WTC11 (cell line): Measurements from ENCODE around the gene SLC24A3. TPM values are rescaled to one million over a fixed set of nuclear protein-coding genes. Genes with fewer than 3 reads are reported as not detected.

Source experiments
- ATAC-seq: fragments of 200-7000 bp; cut with Tn5 transposase; 2 replicates; pipeline ENCODE4 v1.10.0; 2021; ENCODE audit warnings: mild to moderate bottlenecking, moderate library complexity
- CTCF ChIA-PET: fragments of 300-600 bp; sonication (Branson Sonifier 250); formaldehyde crosslinking; loops from one replicate; lab custom pipeline; 2021; ENCODE audit warnings: antibody characterized with exemption; lab: Charles Lee
- POLR2A ChIA-PET: fragments of 350-600 bp; sonication (Branson Sonifier 250); formaldehyde crosslinking; loops from one replicate; lab custom pipeline; 2021; ENCODE audit warnings: antibody characterized with exemption; lab: Charles Lee
- DNase-seq: peaks from one replicate; pipeline ENCODE4 v3.0.0; 2021; ENCODE audit warnings: low spot score
- H3K27ac Mint-ChIP-seq: 2 replicates; pipeline ENCODE4 v1.8.0; 2021; ENCODE audit warnings: mixed read lengths
- H3K27me3 Mint-ChIP-seq: 2 replicates; pipeline ENCODE4 v1.8.0; 2021; ENCODE audit warnings: low read depth, mild to moderate bottlenecking, moderate library complexity, mixed read lengths
- H3K36me3 Mint-ChIP-seq: 2 replicates; pipeline ENCODE4 v1.8.0; 2021; ENCODE audit warnings: mixed read lengths
- H3K4me1 Mint-ChIP-seq: 2 replicates; pipeline ENCODE4 v1.8.0; 2022; ENCODE audit warnings: mixed read lengths
- H3K4me3 Mint-ChIP-seq: 2 replicates; pipeline ENCODE4 v1.8.0; 2021; ENCODE audit warnings: mild to moderate bottlenecking, moderate library complexity, mixed read lengths
- H3K9me3 Mint-ChIP-seq: 2 replicates; pipeline ENCODE4 v1.8.0; 2021; ENCODE audit warnings: mixed read lengths
- CREM ChIP-seq: sonication (generic); formaldehyde crosslinking; IDR thresholded peaks from 2 replicates; pipeline ENCODE4 v1.8.1; 2022; ENCODE audit warnings: mild to moderate bottlenecking, missing genetic modification reagents, moderate library complexity
- ELF4 ChIP-seq: sonication (generic); formaldehyde crosslinking; IDR thresholded peaks from 2 replicates; pipeline ENCODE4 v1.8.1; 2022; ENCODE audit warnings: low read depth, mild to moderate bottlenecking, moderate library complexity, missing genetic modification reagents
- ESRRA ChIP-seq: sonication (generic); formaldehyde crosslinking; IDR thresholded peaks from 2 replicates; pipeline ENCODE4 v1.8.1; 2022; ENCODE audit warnings: mild to moderate bottlenecking, missing genetic modification reagents, borderline replicate concordance
- ETV6 ChIP-seq: sonication (generic); formaldehyde crosslinking; IDR thresholded peaks from 2 replicates; pipeline ENCODE4 v1.8.1; 2022; ENCODE audit warnings: mild to moderate bottlenecking, missing genetic modification reagents
- KAT7 ChIP-seq: sonication (generic); formaldehyde crosslinking; IDR thresholded peaks from 2 replicates; pipeline ENCODE4 v1.8.1; 2023; ENCODE audit warnings: missing genetic modification reagents, mild to moderate bottlenecking, borderline replicate concordance
- NFATC4 ChIP-seq: fragments of 250-450 bp; sonication (Bioruptor Pico); IDR thresholded peaks from 2 replicates; pipeline ENCODE4 v1.9.0; 2021; ENCODE audit warnings: mild to moderate bottlenecking
- NR3C1 ChIP-seq: sonication (generic); formaldehyde crosslinking; conservative IDR thresholded peaks from 2 replicates; pipeline ENCODE4 v1.8.1; 2023; ENCODE audit warnings: low read depth, mild to moderate bottlenecking, missing genetic modification reagents
- OVOL2 ChIP-seq: fragments of 250-450 bp; sonication (Bioruptor Pico); IDR thresholded peaks from 2 replicates; pipeline ENCODE4 v1.9.0; 2021; ENCODE audit warnings: mild to moderate bottlenecking, borderline replicate concordance
- RELA ChIP-seq: sonication (generic); formaldehyde crosslinking; IDR thresholded peaks from 2 replicates; pipeline ENCODE4 v1.8.1; 2022; ENCODE audit warnings: missing genetic modification reagents, mild to moderate bottlenecking, borderline replicate concordance
- RORB ChIP-seq: fragments of 250-450 bp; sonication (Bioruptor Pico); IDR thresholded peaks from 2 replicates; pipeline ENCODE4 v1.9.0; 2021; ENCODE audit warnings: mild to moderate bottlenecking
- SMAD3 ChIP-seq: sonication (generic); formaldehyde crosslinking; IDR thresholded peaks from 2 replicates; pipeline ENCODE4 v1.8.0; 2022; ENCODE audit warnings: missing genetic modification reagents, mild to moderate bottlenecking, borderline replicate concordance
- SMAD4 ChIP-seq: sonication (generic); formaldehyde crosslinking; IDR thresholded peaks from 2 replicates; pipeline ENCODE4 v1.8.0; 2022; ENCODE audit warnings: mild to moderate bottlenecking, missing genetic modification reagents
- SOX15 ChIP-seq: fragments of 250-450 bp; sonication (Bioruptor Pico); IDR thresholded peaks from 2 replicates; pipeline ENCODE4 v1.9.0; 2021; ENCODE audit warnings: mild to moderate bottlenecking
- TEAD1 ChIP-seq: sonication (generic); formaldehyde crosslinking; IDR thresholded peaks from 2 replicates; pipeline ENCODE4 v1.8.0; 2022; ENCODE audit warnings: mild to moderate bottlenecking, missing genetic modification reagents
- TP53 ChIP-seq: sonication (generic); formaldehyde crosslinking; IDR thresholded peaks from 2 replicates; pipeline ENCODE4 v1.8.1; 2023; ENCODE audit warnings: mild to moderate bottlenecking, missing genetic modification reagents
- ZNF219 ChIP-seq: sonication (generic); formaldehyde crosslinking; IDR thresholded peaks from 2 replicates; pipeline ENCODE4 v1.8.0; 2023; ENCODE audit warnings: missing genetic modification reagents, mild to moderate bottlenecking, borderline replicate concordance
- ZNF232 ChIP-seq: sonication (generic); formaldehyde crosslinking; IDR thresholded peaks from 2 replicates; pipeline ENCODE4 v1.8.0; 2022; ENCODE audit warnings: mild to moderate bottlenecking, missing genetic modification reagents
- ZNF416 ChIP-seq: fragments of 250-450 bp; sonication (Bioruptor Pico); IDR thresholded peaks from 2 replicates; pipeline ENCODE4 v1.9.0; 2021; ENCODE audit warnings: mild to moderate bottlenecking, inconsistent platforms
- ZNF671 ChIP-seq: fragments of 250-450 bp; sonication (Bioruptor Pico); IDR thresholded peaks from 2 replicates; pipeline ENCODE4 v1.8.0; 2021; ENCODE audit warnings: mild to moderate bottlenecking
- total RNA-seq: library from RNA; stranded (reverse); gene quantifications from 3 replicates; pipeline ENCODE4 v1.2.3, GENCODE V29; 2021
- TF ChIP-seq, protein P1 (sequence below): fragments of 250-450 bp; sonication (Bioruptor Pico); IDR thresholded peaks from 2 replicates; pipeline ENCODE4 v1.9.0; 2021; ENCODE audit warnings: moderate library complexity, mild to moderate bottlenecking, inconsistent platforms, borderline replicate concordance
- TF ChIP-seq, protein P2 (sequence below): sonication (generic); formaldehyde crosslinking; IDR thresholded peaks from 2 replicates; pipeline ENCODE4 v1.8.0; 2023; ENCODE audit warnings: mild to moderate bottlenecking, missing genetic modification reagents
- TF ChIP-seq, protein P3 (sequence below): sonication (generic); formaldehyde crosslinking; IDR thresholded peaks from 2 replicates; pipeline ENCODE4 v1.8.1; 2023; ENCODE audit warnings: mild to moderate bottlenecking, moderate library complexity, missing genetic modification reagents
- TF ChIP-seq, protein P4 (sequence below): sonication (generic); formaldehyde crosslinking; IDR thresholded peaks from 2 replicates; pipeline ENCODE4 v1.8.0; 2022; ENCODE audit warnings: mild to moderate bottlenecking, missing genetic modification reagents
- TF ChIP-seq, protein P5 (sequence below): sonication (generic); formaldehyde crosslinking; IDR thresholded peaks from 2 replicates; pipeline ENCODE4 v1.8.1; 2023; ENCODE audit warnings: mild to moderate bottlenecking, missing genetic modification reagents, moderate library complexity
- TF ChIP-seq, protein P6 (sequence below): sonication (generic); formaldehyde crosslinking; IDR thresholded peaks from 2 replicates; pipeline ENCODE4 v1.8.0; 2022; ENCODE audit warnings: mild to moderate bottlenecking, missing genetic modification reagents
- TF ChIP-seq, protein P7 (sequence below): fragments of 250-450 bp; sonication (Bioruptor Pico); IDR thresholded peaks from 2 replicates; pipeline ENCODE4 v1.8.0; 2021; ENCODE audit warnings: mild to moderate bottlenecking
- TF ChIP-seq, protein P8 (sequence below): sonication (generic); formaldehyde crosslinking; conservative IDR thresholded peaks from 2 replicates; pipeline ENCODE4 v1.8.1; 2022; ENCODE audit warnings: mild to moderate bottlenecking, missing genetic modification reagents

The SLC24A3 gene
- total RNA-seq, 1 experiment from 2014 or later: 5.7 TPM

DNA sequence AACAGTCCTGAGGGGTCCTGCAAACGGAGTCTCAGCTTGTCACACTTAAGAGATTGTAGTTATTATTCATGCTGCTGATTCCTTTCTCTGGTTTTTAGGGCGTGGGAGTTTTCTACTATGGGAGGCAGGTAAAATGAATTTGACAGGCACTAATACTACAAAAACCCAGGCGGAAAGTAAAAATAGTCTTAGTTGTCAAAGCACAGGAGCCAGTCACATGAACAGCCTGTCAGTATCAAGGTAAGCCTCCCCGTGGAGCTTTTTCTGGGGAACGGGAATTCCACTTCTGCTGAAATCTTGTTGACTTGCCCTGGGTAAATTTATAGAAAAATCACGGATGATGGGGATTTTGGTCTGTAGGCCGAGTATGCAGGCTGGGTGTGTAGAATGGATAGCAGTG is 79.8 kb downstream of the SLC24A3 start:
- no peak for TF ChIP-seq ZNF671 (CRISPR knock-in tag)
- no peak for TF ChIP-seq ESRRA
- no peak for TF ChIP-seq RELA (CRISPR knock-in tag)
- no peak for TF ChIP-seq ZNF416
- no peak for TF ChIP-seq ELF4 (CRISPR knock-in tag)
- no peak for TF ChIP-seq CREM (CRISPR knock-in tag)
- no peak for TF ChIP-seq TP53 (CRISPR knock-in tag)
- no peak for TF ChIP-seq ZNF219 (CRISPR knock-in tag)
- TF ChIP-seq, protein P1, sequence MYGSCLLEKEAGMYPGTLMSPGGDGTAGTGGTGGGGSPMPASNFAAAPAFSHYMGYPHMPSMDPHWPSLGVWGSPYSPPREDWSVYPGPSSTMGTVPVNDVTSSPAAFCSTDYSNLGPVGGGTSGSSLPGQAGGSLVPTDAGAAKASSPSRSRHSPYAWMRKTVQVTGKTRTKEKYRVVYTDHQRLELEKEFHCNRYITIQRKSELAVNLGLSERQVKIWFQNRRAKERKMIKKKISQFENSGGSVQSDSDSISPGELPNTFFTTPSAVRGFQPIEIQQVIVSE (CRISPR knock-in tag): no peak
- TF ChIP-seq, protein P2, sequence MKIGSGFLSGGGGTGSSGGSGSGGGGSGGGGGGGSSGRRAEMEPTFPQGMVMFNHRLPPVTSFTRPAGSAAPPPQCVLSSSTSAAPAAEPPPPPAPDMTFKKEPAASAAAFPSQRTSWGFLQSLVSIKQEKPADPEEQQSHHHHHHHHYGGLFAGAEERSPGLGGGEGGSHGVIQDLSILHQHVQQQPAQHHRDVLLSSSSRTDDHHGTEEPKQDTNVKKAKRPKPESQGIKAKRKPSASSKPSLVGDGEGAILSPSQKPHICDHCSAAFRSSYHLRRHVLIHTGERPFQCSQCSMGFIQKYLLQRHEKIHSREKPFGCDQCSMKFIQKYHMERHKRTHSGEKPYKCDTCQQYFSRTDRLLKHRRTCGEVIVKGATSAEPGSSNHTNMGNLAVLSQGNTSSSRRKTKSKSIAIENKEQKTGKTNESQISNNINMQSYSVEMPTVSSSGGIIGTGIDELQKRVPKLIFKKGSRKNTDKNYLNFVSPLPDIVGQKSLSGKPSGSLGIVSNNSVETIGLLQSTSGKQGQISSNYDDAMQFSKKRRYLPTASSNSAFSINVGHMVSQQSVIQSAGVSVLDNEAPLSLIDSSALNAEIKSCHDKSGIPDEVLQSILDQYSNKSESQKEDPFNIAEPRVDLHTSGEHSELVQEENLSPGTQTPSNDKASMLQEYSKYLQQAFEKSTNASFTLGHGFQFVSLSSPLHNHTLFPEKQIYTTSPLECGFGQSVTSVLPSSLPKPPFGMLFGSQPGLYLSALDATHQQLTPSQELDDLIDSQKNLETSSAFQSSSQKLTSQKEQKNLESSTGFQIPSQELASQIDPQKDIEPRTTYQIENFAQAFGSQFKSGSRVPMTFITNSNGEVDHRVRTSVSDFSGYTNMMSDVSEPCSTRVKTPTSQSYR (CRISPR knock-in tag): no peak
- no peak for TF ChIP-seq ETV6 (CRISPR knock-in tag)
- no peak for TF ChIP-seq SMAD4 (CRISPR knock-in tag)
- TF ChIP-seq NFATC4 (CRISPR knock-in tag): no peak
- no peak for TF ChIP-seq SMAD3 (CRISPR knock-in tag)
- TF ChIP-seq, protein P3, sequence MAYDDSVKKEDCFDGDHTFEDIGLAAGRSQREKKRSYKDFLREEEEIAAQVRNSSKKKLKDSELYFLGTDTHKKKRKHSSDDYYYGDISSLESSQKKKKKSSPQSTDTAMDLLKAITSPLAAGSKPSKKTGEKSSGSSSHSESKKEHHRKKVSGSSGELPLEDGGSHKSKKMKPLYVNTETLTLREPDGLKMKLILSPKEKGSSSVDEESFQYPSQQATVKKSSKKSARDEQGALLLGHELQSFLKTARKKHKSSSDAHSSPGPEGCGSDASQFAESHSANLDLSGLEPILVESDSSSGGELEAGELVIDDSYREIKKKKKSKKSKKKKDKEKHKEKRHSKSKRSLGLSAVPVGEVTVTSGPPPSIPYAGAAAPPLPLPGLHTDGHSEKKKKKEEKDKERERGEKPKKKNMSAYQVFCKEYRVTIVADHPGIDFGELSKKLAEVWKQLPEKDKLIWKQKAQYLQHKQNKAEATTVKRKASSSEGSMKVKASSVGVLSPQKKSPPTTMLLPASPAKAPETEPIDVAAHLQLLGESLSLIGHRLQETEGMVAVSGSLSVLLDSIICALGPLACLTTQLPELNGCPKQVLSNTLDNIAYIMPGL (CRISPR knock-in tag): no peak
- TF ChIP-seq, protein P4, sequence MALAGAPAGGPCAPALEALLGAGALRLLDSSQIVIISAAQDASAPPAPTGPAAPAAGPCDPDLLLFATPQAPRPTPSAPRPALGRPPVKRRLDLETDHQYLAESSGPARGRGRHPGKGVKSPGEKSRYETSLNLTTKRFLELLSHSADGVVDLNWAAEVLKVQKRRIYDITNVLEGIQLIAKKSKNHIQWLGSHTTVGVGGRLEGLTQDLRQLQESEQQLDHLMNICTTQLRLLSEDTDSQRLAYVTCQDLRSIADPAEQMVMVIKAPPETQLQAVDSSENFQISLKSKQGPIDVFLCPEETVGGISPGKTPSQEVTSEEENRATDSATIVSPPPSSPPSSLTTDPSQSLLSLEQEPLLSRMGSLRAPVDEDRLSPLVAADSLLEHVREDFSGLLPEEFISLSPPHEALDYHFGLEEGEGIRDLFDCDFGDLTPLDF (CRISPR knock-in tag): no peak
- TF ChIP-seq, protein P5, sequence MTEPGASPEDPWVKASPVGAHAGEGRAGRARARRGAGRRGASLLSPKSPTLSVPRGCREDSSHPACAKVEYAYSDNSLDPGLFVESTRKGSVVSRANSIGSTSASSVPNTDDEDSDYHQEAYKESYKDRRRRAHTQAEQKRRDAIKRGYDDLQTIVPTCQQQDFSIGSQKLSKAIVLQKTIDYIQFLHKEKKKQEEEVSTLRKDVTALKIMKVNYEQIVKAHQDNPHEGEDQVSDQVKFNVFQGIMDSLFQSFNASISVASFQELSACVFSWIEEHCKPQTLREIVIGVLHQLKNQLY: no peak
- TF ChIP-seq, protein P6, sequence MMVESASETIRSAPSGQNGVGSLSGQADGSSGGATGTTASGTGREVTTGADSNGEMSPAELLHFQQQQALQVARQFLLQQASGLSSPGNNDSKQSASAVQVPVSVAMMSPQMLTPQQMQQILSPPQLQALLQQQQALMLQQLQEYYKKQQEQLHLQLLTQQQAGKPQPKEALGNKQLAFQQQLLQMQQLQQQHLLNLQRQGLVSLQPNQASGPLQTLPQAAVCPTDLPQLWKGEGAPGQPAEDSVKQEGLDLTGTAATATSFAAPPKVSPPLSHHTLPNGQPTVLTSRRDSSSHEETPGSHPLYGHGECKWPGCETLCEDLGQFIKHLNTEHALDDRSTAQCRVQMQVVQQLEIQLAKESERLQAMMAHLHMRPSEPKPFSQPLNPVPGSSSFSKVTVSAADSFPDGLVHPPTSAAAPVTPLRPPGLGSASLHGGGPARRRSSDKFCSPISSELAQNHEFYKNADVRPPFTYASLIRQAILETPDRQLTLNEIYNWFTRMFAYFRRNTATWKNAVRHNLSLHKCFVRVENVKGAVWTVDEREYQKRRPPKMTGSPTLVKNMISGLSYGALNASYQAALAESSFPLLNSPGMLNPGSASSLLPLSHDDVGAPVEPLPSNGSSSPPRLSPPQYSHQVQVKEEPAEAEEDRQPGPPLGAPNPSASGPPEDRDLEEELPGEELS: no peak
- H3K27ac Mint-ChIP-seq: no peak overlapping the region
- ChIA-PET CTCF (no interaction called here), POLR2A (no interaction called here)
- H3K9me3 Mint-ChIP-seq: peaks cover 3% of the 10 kb centered on the region
- no peak overlapping the region for H3K4me3 Mint-ChIP-seq
- H3K4me1 Mint-ChIP-seq: peaks cover 7% of the 10 kb centered on the region
- DNase-seq (no peak), ATAC-seq (no peak)
- H3K36me3 Mint-ChIP-seq: no peaks in the 10 kb centered on the region
- no peaks in the 10 kb centered on the region for H3K27me3 Mint-ChIP-seq

DNA sequence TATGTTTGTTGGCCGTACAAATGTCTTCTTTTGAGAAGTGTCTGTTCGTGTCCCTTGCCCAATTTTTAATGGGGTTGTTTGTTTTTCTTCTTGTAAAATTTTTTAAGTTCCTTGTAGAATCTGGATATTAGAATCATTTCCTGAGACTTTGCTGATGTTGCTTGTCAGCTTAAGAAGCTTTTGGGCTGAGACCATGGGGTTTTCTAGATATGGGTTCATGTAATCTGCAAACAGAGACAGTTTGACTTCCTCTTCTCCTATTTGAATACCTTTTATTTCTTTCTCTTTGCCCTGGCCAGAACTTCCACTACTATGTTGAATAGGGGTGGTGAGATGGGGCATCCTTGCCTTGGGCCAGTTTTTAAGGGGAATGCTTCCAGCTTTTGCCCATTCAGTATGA is 82.6 kb downstream of the SLC24A3 start:
- Mint-ChIP-seq H3K36me3 (no peaks in the 10 kb centered on the region), H3K27me3 (no peaks in the 10 kb centered on the region), H3K4me3 (no peak overlapping the region), H3K4me1 (peaks cover 14% of the 10 kb centered on the region), H3K9me3 (peaks cover 10% of the 10 kb centered on the region), H3K27ac (no peak overlapping the region)
- DNase-seq (no peak), ATAC-seq (no peak)
- ChIA-PET CTCF (no interaction called here), POLR2A (no interaction called here)
- TF ChIP-seq KAT7 (CRISPR knock-in tag) (no peak), SOX15 (CRISPR knock-in tag) (no peak), ZNF232 (CRISPR knock-in tag) (no peak), RORB (CRISPR knock-in tag) (no peak), OVOL2 (CRISPR knock-in tag) (no peak), TEAD1 (no peak), NR3C1 (CRISPR knock-in tag) (no peak), ZNF671 (CRISPR knock-in tag) (no peak)
- TF ChIP-seq, protein P7, sequence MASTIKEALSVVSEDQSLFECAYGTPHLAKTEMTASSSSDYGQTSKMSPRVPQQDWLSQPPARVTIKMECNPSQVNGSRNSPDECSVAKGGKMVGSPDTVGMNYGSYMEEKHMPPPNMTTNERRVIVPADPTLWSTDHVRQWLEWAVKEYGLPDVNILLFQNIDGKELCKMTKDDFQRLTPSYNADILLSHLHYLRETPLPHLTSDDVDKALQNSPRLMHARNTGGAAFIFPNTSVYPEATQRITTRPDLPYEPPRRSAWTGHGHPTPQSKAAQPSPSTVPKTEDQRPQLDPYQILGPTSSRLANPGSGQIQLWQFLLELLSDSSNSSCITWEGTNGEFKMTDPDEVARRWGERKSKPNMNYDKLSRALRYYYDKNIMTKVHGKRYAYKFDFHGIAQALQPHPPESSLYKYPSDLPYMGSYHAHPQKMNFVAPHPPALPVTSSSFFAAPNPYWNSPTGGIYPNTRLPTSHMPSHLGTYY (CRISPR knock-in tag): no peak
- TF ChIP-seq, protein P8, sequence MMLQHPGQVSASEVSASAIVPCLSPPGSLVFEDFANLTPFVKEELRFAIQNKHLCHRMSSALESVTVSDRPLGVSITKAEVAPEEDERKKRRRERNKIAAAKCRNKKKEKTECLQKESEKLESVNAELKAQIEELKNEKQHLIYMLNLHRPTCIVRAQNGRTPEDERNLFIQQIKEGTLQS: no peak
